NCI-H69 (cell line): ENCODE data around the gene TIGD3.

ENCODE experiments used
- DNase-seq: peaks from one replicate; lab custom pipeline; 2025; lab: John Stamatoyannopoulos, UW

Gene TIGD3

GRCh38 chr11:65370659-65371049 lies 16.1 kb downstream of the TIGD3 start:
- DNase-seq, result no peak

DNA sequence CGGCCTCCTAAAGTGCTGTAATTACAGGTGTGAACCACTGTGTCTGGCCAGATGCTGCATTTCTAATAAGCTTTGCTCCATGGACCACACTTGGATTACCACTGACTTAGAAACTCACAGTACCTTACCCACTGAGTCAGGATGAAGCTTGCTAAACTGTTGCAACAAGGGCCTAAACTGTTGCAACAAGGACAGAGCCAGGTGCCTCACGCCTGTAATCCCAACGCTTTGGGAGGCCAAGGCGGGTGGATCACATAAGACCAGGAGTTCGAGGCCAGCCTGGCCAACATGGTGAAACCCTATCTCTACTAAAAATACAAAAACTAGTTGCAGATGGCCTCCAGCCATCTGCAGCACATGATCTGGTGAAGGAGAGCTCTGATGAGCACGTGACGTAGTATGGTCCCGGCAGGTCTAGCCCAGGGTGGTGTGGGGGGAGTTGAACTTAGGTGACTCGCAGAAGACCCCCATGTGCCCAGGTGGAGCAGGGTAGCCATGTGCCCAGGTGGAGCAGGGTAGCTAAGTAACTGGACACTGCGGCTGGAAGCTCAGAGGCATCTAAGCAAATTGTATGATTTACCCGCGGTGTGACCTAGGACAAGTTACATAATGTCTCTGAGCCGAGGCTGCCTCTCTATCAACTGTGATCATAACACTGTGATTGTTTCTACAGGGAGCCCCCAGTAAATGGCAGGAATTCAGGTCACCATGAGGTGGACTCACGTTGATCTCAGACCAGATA lies 19.5 kb downstream of the TIGD3 start:
- DNase-seq, result no peak

DNA sequence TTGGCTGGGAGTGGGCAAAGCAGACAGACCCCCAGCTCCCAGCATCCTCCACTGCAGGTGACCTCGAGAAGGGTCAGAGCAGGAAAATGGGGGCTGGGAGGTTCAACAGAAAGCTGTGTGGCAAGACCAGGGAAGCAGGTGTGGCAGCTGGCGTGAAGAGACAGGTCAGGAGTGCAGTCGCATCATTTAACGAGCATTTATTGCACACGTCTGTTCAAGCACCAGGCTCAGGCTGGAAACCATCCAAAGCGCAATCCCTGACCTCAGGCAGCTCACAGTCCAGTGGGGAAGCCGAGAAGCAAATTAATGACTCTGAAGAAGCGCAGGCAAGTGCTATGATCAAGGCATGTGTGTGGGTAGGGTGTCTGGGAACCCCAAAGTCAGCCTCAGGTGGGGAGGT lies 20.5 kb downstream of the TIGD3 start:
- DNase-seq, result peak; percentile 21

DNA sequence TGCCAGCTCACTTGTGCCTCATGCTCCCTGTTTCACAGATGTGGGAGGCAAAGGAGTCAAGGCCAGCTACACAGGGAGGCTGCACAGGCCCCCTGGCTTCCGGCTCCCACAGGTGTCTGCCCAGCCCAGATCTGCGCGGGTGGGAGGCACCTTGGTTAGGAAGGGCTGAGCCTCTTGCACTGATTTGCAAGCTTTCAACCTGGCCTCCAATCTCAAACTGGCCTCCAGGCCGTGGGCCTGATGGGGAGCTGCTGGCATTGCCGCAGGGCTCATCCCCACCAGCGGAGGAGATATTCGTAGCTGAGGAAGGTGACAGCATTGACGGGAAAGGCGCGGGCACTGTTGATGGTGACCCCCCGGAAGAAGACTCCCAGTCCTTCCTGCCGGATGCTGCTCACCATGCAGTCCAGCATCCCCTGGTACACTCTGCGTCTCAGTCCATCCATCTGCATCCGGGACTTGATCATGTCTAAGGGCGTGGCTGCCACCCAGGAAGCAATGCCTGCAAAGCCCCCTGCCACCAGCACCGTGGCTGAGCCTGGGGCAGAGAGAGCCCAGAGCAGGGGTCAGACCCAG lies 21.7 kb downstream of the TIGD3 start:
- DNase-seq, result no peak

- DNase-seq, result no peak
These were observed 22.5 kb downstream of the TIGD3 start for GRCh38 chr11:65377036-65377435.

- no peak for DNase-seq
These were observed 23.2 kb downstream of the TIGD3 start for GRCh38 chr11:65377777-65378176.

- no peak for DNase-seq
These were observed 23.8 kb downstream of the TIGD3 start for GRCh38 chr11:65378208-65378927.

- no peak for DNase-seq
These were observed 24.5 kb downstream of the TIGD3 start for GRCh38 chr11:65378928-65379638.

DNA sequence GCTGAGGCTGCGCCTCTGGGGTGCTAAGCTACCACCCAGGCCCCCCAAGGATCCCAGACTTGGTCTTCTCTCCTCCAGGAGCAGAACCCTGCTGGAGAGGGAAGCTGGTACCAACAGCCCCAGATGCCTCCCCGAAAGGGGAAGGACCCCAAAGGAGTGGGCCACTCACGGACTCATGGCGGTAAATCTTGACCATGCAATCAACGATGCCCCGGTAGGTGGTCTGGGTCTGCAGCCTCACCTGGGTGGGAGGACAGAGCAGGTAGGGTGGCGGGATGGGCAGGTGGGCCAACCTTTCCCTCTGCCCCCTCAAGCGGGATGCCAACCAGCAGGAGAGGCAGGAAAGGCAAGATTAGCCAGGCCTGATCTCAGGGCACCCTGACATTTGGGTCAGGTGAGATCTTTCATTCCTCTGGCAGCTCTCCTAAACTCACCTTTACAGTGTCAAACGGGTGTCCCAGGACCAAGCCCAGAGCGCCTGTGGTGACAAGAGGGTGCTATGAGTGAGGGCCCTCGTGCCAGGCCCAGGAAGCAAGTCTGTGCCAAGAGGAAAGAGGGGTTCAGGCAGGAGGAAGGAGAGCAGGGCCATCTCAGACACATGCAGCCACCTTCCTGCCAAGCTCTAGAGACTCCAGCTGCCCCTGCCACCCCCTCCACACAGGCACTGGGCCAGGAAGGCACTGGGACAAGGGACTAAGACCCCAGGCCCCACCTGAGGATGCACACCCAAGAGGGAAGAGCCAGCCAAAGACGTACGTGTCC lies 25.3 kb downstream of the TIGD3 start:
- DNase-seq, result no peak

DNA sequence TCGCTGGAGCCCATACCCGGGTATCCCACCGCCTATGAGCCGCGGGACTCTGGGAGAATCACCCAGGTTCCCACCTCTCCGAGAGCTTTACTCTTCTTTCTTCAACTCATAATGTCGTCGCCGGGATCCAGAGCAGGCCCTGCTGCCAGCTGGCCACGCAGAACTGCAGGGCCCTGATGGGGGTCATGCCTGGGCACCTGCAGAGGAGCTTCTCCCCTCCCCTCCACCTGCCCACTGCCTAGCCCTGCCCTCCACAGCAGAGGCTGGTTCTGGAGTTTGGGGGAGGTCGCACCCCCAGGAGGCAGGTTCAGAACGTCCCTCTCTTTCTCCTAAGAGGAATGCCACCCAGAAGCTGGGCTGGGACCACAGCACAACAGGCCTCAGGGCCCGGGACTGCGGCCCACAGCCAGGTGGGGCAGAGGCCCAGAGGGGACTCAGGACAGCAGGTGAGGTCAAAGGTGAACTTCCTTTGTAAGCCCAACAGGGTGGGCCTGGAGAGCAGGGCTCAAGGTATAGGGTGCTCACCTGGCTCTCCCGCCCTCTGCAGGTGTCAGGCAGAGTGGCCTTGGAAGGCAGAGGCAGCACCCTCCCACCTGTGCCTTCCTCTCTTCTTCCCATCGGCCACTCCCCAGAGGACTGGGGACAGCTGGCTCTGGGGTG lies 26.0 kb downstream of the TIGD3 start:
- peak; percentile 31 for DNase-seq

DNA sequence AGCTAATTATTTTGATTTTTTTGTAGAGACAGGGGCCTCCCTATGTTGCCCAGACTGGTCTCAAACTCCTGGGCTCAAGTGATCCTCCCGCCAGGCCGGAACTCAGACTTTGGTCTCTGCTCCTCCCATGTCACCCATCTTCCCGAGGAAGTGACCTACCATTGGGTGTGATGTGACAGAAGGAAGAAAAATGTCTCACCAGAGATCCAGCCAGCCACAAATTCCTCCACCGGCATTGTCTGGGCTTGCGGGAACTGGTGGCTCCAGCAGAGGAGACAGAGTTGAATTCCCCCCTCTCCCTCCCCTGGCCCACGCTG lies 27.1 kb downstream of the TIGD3 start:
- no peak for DNase-seq

GRCh38 chr11:65382033-65382803 lies 27.7 kb downstream of the TIGD3 start, which contains the start of gene SLC25A45:
Gene SLC25A45 (minus strand): TSS chr11:65382646. CDS start chr11:65381951, 695 bp downstream.
- DNase-seq, result peak; percentile 97

- no peak for DNase-seq
These were observed 28.3 kb downstream of the TIGD3 start for GRCh38 chr11:65382804-65383368.

DNA sequence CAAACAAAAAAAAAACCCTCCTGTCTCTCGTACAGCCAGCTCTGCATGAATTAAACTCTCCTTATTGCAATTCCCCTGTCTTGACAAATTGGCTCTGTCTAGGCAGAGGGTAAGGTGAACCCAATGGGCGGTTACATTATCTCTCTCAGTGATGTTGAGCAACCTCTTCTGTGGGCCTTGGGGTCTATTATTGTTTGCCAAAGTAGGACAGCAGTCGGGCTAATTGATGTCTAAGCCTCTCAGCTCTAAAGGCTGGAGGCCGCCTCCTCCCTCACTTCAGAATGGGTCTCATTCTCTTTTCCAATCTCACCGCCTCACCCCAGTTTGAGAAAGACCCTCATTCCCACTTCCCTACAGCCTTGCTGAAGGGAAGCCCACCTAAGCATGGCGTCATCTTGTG lies 29.2 kb downstream of the TIGD3 start:
- DNase-seq, result peak; percentile 46

DNA sequence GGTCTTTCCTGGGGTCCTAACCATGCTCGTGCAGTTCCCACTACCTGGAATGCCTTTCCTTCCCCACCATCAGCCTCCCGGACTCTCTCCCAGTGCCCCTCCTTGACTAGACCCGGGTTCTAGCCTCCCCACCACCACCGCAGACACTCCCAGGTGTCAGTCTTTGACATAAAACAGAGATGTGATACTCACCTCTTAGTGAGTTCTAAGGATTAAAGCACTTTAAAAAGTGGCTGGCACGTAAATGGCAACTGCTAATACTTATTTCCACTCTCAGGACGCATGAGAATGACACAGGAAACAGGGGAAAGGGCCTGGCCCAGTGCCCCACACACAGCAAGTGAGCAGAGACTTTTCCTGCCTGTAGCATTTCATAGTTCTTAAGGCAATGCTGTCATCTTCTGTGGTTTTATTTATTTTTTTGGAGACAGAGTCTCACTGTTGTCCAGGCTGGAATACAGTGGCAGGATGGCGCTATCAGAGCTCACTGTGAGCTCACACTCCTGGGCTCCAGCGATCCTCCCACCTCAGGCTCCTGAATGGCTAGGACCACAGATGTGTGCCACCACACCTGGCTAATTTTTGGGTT lies 29.8 kb downstream of the TIGD3 start:
- DNase-seq, result no peak

DNA sequence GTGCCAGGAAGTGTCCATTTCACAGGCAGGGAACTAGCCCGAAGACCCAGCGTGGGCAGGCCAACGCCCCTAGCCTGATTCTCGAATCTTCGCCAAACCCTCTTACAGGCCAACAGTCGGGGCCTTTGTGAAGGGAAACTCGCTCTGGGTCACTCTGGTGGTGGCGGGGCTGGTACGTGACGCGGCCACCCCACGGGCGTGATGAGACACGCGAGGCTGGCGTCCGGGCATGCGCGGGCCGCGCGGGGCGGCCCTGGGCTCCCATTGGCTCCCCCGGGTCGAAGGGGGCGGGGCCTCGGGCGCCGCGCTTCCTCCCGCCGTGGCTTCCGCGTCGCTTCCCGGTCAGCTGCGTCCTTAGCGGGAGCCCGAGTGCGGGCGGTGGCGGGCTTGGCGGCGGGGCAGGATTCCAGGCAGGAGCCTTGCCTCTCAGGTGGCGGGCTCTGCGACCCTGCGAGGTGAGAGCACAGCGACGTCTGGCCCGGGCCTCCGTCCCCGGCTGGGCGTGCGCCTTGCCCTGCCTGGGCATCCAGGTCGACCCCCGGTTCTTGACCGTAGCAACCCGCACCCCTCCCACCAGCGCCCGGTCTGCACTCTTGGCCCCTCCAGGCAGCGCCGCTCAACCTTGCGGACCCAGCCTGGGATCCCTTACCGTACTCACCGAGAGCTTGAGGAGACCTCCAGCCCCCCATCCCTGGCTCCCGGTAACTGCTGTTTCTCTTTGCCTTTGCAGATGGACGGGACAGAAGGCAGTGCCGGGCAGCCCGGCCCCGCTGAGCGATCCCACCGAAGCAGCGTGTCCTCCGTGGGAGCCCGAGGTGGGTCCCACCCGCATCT lies 32.0 kb downstream of the TIGD3 start, which contains the start of gene FRMD8:
FRMD8 (plus strand) TSS at position 331 of the 834 bp plus-strand sequence; CDS start at position 731, 400 bp downstream.
- DNase-seq, result peak; percentile 93

DNA sequence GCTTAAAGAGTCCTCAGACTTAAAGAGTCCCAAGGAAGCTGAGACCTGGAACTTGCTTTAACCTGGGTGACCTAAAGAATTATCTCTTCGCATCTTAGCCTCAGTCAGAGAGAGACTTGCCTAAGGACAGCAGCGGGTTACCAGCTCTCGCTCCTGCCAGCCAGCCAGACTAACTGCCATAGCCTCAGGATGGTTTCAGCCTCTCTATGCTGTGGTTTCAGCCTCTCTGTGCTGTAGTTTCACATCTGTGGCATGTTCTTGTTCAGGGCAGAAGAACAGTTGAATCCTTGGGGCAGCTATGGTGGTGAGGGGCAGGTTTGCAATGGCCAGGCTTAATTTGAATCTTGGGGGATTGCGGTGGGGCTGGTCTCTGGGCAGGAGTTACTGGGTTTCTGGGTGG lies 34.2 kb downstream of the TIGD3 start:
- DNase-seq, result no peak

GRCh38 chr11:65389294-65389980 lies 34.9 kb downstream of the TIGD3 start:
- no peak for DNase-seq
